DND-41 (cell line): ENCODE measurements around the gene KREMEN2.

Source experiments
- ATAC-seq: fragments of 200-7000 bp; cut with Tn5 transposase; 3 replicates; pipeline ENCODE4 v1.9.1; 2021; ENCODE audit warnings: low read depth; ENCODE audit not compliant: insufficient read depth
- DNase-seq: peaks from one replicate; pipeline ENCODE4 v3.0.0-alpha.2; 2020
- H2AFZ ChIP-seq: 2 replicates; pipeline ENCODE4 v1.6.0; 2012; ENCODE audit warnings: low read depth, low read length
- H3K27ac ChIP-seq: 2 replicates; pipeline ENCODE4 v1.5.1; 2012; ENCODE audit warnings: low read length, inconsistent platforms
- H3K27me3 ChIP-seq: fragments of 200-600 bp; sonication (generic); 2 replicates; pipeline ENCODE4 v1.6.0; 2012; ENCODE audit warnings: low read length, mild to moderate bottlenecking, inconsistent platforms; ENCODE audit not compliant: insufficient read depth, poor library complexity
- H3K36me3 ChIP-seq: 2 replicates; pipeline ENCODE4 v1.5.1; 2012; ENCODE audit warnings: low read length, inconsistent platforms; ENCODE audit not compliant: insufficient read depth
- H3K4me1 ChIP-seq: 2 replicates; pipeline ENCODE4 v1.5.1; 2012; ENCODE audit warnings: mild to moderate bottlenecking, low read length; ENCODE audit not compliant: insufficient read depth
- H3K4me2 ChIP-seq: 2 replicates; pipeline ENCODE4 v1.6.0; 2012; ENCODE audit warnings: mild to moderate bottlenecking, moderate library complexity, low read length, inconsistent platforms; ENCODE audit not compliant: insufficient read depth
- H3K4me3 ChIP-seq, 2 experiments: fragments of 200-600 bp in 1 of 2; shearing (Covaris generic) in 1 of 2; 2 replicates each; pipeline ENCODE4 v1.5.1; 2012 to 2016; ENCODE audit warnings: inconsistent platforms in 2 of 2, low read length in 2 of 2, mild to moderate bottlenecking in 2 of 2, low read depth in 1 of 2, moderate library complexity in 1 of 2
- H3K79me2 ChIP-seq: 2 replicates; pipeline ENCODE4 v1.6.0; 2012; ENCODE audit warnings: low read length, inconsistent platforms; ENCODE audit not compliant: insufficient read depth
- H3K9ac ChIP-seq: 2 replicates; pipeline ENCODE4 v1.6.0; 2012; ENCODE audit warnings: low read depth, mild to moderate bottlenecking, inconsistent platforms, low read length, moderate library complexity
- H3K9me3 ChIP-seq: 2 replicates; pipeline ENCODE4 v1.5.1; 2012; ENCODE audit warnings: low read length, moderate library complexity, mild to moderate bottlenecking, inconsistent platforms; ENCODE audit not compliant: insufficient read depth, severe bottlenecking
- H4K20me1 ChIP-seq: 2 replicates; pipeline ENCODE4 v1.6.0; 2012; ENCODE audit warnings: low read length; ENCODE audit not compliant: insufficient read depth
- CTCF ChIP-seq: IDR thresholded peaks from 2 replicates; pipeline ENCODE4 v1.5.1; 2012; ENCODE audit warnings: borderline replicate concordance, low read length, moderate library complexity, mild to moderate bottlenecking; ENCODE audit not compliant: poor library complexity, severe bottlenecking; ENCODE audit errors: extremely low read depth
- EZH2 ChIP-seq: IDR thresholded peaks from 3 replicates; pipeline ENCODE4 v1.6.1; 2012; ENCODE audit warnings: borderline replicate concordance, low read depth, mild to moderate bottlenecking, moderate library complexity, low read length, inconsistent platforms; ENCODE audit not compliant: severe bottlenecking

The KREMEN2 gene

GRCh38 chr16:2963074-2963722 lies 877 bp upstream of the KREMEN2 start:
- DNase-seq (peak; percentile 56), ATAC-seq (peak; percentile 25)
- no peak overlapping the region for H2AFZ ChIP-seq
- H3K9ac ChIP-seq = no peak overlapping the region
- H3K27ac ChIP-seq = no peak overlapping the region
- no peak overlapping the region for H3K4me2 ChIP-seq
- H3K4me3 ChIP-seq = no peak overlapping the region
- H3K36me3 ChIP-seq = no peaks in the 10 kb centered on the region
- no peaks in the 10 kb centered on the region for H3K9me3 ChIP-seq
- no peak for TF ChIP-seq CTCF
- no peak for TF ChIP-seq EZH2
- H4K20me1 ChIP-seq = peaks cover 11% of the 10 kb centered on the region; the same call in 1 of the 2 replicates
- H3K79me2 ChIP-seq = no peaks in the 10 kb centered on the region
- peaks cover 24% of the 10 kb centered on the region for H3K27me3 ChIP-seq
- peaks cover 15% of the 10 kb centered on the region; the same call in 1 of the 2 replicates for H3K4me1 ChIP-seq

- ATAC-seq (no peak), DNase-seq (peak; percentile 59)
- Histone ChIP-seq H3K9me3 (no peaks in the 10 kb centered on the region), H3K27ac (no peak overlapping the region), H3K4me3 (no peak overlapping the region), H2AFZ (no peak overlapping the region), H3K4me2 (no peak overlapping the region), H3K4me1 (peaks cover 23% of the 10 kb centered on the region), H3K79me2 (peaks cover 8% of the 10 kb centered on the region), H3K27me3 (peaks cover 24% of the 10 kb centered on the region), H3K36me3 (no peaks in the 10 kb centered on the region; the same call in 1 of the 2 replicates), H4K20me1 (peaks cover 11% of the 10 kb centered on the region), H3K9ac (no peak overlapping the region)
- TF ChIP-seq EZH2 = no peak
- TF ChIP-seq CTCF = no peak
Observed at GRCh38 chr16:2964475-2965336, 631 bp downstream of the KREMEN2 start.

GRCh38 chr16:2966043-2966807 lies 2.1 kb downstream of the KREMEN2 start:
- no peaks in the 10 kb centered on the region for H3K9me3 ChIP-seq
- no peak overlapping the region for H3K27ac ChIP-seq
- H4K20me1 ChIP-seq = peaks cover 23% of the 10 kb centered on the region
- peaks cover 24% of the 10 kb centered on the region for H3K27me3 ChIP-seq
- H3K4me3 ChIP-seq = no peak overlapping the region
- H3K36me3 ChIP-seq = peaks cover 9% of the 10 kb centered on the region
- DNase-seq (no peak), ATAC-seq (no peak)
- no peak for TF ChIP-seq EZH2
- no peak for TF ChIP-seq CTCF
- H3K9ac ChIP-seq = no peak overlapping the region
- H3K79me2 ChIP-seq = peaks cover 23% of the 10 kb centered on the region
- no peak overlapping the region for H3K4me2 ChIP-seq
- H3K4me1 ChIP-seq = peaks cover 35% of the 10 kb centered on the region
- no peak overlapping the region for H2AFZ ChIP-seq
